Endometrium (tissue), 2 donors: ENCODE measurements around the gene PDLIM5.

ENCODE experiments used
- FAIRE-seq: peaks from 2 replicates; lab custom pipeline; 2012; peaks lifted over from hg19 to GRCh38; lab: Jason Lieb, UNC
- donor health status: control.
- donor health status: control.

The PDLIM5 gene

DNA sequence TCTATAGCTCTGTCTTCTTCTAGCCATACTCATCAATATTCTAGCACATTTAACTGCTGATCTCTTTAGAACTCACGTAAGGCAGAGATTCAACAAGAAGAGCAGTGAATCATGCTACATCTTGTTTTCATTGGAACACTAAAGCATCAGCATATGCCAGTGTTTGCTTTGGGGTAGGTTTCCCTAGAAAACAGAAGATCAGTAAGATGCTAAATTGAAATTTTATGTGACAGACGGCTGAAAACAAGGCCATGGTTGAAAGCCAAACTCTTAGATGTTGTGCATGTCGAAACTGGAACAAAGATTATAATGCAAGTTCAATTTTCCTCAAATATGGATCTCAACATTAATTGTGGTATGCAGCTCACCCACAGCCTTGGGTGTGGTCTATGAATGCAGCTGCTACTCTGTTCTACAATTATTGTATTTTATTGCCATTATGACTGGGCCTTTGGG, 107.6 kb downstream of the PDLIM5 start:
- no peak for FAIRE-seq

DNA sequence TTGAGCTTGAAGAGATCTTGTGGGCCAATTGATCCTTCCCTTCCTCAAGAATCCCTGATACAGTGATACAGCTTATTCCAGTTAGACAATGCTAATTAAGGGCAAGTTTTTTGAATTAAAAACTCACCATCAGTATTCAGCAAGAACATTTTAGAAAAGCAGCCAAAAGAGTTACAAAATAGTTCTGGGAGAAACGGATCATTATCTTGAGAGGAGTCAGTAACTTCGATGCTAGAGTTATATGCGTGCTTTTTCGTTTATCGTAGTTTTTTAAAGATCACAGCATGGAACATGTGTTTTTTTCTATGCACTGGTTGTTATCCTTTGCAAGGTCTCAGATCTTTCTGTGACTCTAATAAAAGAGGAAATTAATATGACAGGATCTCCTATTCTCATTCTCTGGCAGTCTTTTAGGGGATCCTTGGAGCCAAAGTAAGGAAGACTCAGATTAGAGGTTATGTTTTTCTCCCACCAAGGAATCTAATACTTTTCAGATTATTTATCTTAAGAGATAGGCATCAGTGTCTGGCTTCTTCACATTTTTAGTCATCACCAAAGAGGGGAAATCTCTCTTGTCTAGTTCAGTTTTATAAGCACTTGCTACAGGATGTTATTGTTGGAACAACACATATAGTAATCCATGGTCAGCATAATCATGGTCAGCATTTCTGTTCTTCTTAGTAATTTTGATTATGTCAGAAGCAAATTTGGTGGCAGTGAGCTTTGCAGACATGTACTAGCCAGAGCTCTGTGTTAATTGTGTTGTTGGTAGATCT, 109.7 kb downstream of the PDLIM5 start:
- no peak for FAIRE-seq

DNA sequence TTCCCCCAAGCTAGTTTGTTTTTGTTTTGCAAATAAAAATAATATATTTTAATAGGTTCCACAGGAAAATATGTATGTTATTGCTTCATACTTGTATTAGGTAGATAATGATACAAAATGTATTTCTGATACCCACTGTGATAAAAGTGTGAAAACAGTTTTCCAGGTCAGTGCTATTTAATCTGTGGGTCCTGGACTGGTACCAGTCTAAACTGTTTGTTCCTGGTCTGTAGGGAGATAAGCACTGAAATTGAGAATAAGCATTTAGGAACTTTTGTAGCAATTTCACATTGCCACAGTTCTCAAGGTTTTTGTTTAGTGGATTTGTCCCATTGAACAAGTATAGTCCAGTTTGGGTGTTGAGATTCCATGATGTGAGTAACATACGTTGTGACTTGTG, 110.5 kb downstream of the PDLIM5 start:
- no peak for FAIRE-seq

DNA sequence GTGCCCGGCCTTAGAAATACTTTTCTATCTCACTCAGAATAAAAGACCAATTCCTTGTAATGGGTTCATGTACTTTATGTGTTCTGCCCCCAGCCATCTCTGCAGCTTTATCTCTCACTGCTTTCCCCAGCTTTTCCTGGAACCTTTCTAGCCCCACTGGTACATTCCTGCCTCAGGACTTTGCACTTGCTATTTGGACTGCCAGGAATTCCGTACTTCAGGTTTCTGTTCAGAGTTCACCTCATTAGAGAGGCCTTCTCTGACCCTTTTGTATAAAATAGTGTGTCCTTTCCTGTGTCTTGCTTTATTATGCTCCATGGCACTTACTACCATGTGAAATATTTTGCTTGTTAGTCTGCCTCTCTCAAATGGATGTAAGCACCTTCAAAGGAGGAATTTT, 112.5 kb downstream of the PDLIM5 start:
- no peak for FAIRE-seq

DNA sequence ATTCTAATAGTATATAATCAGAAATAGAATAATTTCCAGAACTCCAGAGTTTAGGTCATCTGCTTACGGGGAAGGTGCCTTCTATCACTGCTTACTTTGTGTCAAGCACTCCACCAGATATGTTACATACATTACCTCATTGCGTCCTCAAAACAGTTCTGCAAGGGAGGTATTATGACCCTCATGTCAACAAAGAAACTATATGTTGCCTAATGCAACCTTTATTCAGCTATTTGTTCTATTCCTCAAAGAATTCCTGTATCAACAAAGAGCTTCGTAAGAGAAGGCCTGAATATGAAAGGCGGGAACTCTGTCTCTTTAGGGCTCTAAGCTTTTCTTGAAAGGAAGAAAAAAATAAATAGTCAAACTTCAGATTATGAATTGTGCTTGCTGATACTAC, 114.7 kb downstream of the PDLIM5 start:
- FAIRE-seq: no peak

DNA sequence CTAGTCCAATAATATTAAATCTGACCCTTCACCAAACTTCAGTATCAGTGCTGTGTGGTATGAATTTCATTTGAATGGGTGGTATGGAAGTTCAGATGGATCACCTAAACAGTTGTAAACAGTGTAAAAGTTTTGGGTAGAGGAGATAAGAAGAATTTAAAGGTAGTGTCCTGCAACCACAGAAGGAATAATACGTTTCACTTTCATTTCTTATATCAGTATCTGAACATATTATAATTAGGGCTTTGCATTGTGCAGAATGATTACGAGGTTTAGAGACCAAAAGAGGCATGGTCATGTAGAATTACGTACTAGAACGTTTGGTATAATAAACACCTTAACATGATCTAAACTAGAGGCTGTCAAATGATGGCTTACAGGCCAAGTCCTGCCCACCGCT, 116.1 kb downstream of the PDLIM5 start:
- FAIRE-seq: no peak

DNA sequence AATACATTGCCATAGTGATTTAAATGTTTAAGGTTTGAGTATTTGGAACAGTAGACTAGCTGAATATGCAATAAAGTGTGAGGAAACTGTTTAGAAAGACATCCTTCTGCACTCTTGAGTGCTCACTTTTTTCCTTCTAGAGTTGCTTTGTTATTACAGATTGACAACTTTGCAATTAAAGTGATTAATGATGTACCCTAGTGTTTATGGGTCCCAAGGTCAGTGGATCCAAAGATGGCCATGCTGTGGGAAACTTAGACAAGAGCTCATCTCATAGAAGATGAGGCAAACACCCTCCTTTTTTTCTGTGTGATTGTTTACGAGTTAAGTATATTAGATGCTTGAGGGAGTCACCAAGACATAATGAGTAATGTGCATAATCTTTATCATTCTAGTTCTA, 118.8 kb downstream of the PDLIM5 start:
- FAIRE-seq: no peak

DNA sequence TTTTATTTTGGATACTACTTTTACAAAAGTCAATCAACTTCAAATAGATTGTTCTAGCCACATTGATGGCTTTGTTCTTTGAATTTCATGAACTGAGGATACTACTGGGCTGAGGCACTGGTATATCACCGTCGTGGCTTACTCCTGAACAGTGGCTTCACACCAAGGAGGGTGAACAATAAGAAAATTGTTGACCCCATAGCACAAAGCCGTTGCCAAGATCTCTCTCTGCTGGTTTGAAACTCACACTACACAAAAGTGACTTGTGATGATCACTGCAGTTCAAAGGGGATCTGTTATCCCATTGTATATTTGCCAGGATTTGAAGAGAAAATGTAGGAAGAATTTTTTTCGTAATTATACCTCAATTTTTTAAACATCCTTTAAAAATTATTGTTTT, 119.6 kb downstream of the PDLIM5 start:
- FAIRE-seq: no peak

DNA sequence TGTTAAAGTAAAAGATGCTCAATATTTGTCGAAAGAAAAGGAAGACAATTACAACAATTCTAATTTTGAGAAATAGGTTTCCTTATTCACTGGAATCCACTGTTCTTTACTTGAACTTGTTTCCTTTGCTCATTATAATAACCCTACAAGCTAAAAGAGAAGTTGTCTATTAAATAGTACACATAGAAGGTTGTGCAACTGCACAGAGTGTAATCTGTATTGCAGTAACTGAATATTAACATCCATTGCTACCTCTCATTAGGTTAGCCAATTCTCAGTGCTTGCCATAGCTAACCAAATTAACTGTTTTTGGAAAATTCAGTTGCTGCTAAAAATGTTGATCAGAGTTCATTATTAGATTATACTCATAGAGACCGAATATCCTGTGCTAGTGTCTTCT, 120.0 kb downstream of the PDLIM5 start:
- no peak for FAIRE-seq

DNA sequence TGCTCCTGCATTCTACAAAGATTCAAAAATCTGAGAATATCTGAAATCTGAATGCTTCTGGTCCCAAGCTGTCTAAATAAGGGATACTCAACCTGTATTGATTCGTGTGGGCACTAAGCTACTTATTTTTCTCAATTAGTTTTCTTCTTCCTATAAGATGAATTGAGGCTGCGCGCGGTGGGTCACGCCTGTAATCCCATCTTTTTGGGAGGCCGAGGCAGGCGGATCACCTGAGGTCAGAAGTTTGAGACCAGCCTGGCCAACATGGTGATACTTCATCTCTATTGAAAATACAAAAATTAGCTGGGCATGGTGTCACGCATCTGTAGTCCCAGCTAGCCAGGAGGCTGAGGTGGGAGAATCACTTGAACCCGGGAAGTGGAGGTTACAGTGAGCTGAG, 122.3 kb downstream of the PDLIM5 start:
- no peak for FAIRE-seq

DNA sequence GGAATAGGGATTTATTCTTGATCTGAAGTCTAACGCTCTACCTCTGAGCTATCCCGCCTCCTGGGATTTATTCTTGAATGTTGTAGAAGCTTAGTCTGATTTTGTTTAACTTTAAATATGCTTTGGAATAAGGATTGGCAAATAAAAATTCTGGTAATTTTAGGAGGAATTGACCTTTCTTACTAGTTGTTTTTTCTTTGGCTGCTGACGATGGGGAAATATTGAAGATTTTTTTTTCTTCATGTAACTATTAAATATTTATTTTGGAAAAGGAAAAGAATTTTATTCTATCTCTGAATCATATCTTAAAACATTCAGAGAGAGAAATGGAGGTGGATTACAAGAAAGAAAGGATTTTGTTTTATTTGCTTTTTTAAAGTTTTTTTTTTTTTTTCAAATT, 122.9 kb downstream of the PDLIM5 start:
- FAIRE-seq: peak; percentile 35

DNA sequence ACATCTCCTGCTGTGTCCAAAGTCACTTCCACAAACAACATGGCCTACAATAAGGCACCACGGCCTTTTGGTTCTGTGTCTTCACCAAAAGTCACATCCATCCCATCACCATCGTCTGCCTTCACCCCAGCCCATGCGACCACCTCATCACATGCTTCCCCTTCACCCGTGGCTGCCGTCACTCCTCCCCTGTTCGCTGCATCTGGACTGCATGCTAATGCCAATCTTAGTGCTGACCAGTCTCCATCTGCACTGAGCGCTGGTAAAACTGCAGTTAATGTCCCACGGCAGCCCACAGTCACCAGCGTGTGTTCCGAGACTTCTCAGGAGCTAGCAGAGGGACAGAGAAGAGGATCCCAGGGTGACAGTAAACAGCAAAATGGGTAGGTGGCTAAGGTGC, 123.9 kb downstream of the PDLIM5 start:
- no peak for FAIRE-seq

DNA sequence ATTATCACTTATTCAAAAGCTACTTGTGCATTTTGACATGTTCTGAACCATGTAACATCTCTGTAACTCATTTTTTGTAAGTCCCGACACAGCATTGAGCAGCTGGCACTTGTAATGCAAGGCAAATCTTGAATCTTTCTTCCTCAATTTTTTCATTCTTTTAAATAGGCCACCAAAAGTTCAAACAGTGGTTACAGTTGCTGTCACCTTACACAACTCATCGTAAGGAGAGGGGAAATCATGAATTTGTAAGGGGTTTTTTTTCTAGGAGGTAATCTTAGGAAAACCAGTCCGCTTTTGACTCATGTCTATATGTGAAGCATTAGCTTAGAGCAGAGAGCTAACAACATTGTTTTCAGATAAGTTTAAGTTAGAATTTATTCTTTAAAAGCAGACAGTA, 124.5 kb downstream of the PDLIM5 start:
- no peak for FAIRE-seq

DNA sequence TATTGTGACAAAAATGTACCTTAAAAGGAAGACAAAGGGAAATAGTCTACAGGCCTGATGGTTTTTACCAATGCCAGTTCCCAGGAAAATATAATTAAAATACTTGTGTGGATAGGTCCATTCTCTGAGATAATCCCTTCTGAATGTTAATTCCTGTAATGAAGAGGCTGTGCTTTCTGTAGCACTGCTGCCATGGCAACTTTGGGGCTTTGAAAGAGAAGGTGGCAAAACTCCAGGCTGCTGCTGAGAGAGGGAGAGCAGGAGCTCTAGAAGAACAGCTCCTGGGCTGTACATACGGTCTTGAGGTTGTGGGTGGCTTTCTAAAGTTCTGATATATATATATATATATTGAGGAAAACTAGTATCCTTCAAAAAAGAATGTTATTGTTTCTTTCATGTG, 125.4 kb downstream of the PDLIM5 start:
- FAIRE-seq: no peak

DNA sequence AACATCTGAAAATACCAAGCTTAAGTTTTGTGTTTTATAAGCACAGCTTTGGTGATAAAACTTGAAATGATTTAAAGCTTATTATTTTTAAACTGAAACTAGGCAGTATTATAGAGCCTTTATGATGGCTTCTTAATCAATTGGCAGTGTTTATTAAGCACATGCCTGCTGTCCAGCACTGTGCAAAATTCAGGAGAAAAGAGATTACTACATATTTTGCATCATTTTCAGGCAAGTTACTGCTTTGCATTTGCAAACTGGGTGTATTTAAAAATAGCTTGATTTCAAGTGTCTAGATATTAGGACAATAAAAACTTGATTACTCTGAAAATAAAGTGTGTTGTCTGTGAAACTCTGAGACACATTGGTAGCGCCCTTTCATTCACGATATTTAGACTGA, 126.5 kb downstream of the PDLIM5 start:
- no peak for FAIRE-seq

DNA sequence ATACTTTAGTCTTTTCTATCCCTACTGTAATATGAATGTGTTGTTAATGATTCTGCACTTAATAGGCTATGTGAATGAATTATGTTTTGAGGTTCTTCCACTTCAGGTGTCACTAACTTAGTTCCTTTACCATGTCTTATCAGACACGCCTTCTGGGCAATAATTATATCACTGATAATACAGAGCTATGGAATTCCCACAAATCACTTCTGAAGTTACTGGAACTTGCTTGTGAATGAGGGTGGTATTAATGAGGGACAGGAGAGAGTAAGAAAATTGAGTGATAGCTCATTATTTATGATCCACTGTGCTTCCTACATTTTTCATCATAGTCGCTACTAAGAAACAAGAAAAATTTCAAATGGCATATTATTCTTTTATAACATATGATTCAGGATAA, 130.0 kb downstream of the PDLIM5 start:
- no peak for FAIRE-seq

DNA sequence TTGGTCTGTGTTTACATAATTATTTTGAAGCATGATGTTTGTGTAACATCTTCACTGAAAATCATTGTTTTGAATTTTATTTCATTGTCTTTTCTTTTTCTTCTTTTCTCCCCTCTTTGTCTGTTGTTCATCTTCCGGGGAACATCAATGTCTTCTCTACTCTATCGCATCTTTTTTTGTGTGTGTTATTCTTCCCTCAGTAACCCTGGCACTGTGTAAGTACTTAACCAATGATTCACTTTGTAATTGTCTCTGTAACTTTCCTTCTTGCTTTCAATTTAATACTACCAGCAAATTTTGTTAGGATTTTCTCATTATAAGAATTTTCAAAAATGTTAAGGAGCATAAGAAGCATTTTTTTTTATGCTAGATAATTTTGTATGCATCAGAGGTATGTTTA, 130.8 kb downstream of the PDLIM5 start:
- FAIRE-seq: no peak

DNA sequence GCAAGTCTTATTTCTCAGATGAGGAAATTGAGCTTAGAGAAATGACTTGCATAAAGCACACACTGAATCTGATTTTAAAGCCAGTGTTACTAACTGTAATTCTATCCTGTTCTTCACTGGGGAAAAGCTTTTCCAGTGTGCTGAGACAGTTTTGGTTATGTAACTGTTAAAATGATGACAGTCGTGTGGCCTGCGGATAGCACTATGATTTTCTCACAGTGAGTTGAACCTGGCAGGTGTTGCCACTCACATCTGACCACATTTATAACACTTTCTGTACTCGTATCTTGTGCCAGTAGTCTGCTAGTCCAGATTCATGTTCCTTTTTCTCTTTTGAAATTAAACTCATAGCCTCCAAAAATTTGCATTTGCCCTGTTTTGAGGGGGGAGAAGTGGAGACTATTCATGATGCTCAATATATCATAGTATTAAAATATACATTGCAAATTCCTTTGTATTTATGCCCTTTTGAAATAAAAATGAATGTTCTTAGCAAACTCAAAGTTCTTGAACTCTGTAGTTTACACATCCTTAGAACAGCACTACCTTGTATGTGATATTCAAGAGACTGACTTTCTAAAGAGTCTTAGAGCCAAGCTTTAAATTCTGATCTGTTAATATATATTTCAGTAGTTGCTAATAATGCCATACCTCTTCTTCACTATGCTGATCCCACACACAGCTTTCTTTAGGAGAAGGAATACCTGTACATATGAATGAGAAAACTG, 132.3 kb downstream of the PDLIM5 start:
- no peak for FAIRE-seq

DNA sequence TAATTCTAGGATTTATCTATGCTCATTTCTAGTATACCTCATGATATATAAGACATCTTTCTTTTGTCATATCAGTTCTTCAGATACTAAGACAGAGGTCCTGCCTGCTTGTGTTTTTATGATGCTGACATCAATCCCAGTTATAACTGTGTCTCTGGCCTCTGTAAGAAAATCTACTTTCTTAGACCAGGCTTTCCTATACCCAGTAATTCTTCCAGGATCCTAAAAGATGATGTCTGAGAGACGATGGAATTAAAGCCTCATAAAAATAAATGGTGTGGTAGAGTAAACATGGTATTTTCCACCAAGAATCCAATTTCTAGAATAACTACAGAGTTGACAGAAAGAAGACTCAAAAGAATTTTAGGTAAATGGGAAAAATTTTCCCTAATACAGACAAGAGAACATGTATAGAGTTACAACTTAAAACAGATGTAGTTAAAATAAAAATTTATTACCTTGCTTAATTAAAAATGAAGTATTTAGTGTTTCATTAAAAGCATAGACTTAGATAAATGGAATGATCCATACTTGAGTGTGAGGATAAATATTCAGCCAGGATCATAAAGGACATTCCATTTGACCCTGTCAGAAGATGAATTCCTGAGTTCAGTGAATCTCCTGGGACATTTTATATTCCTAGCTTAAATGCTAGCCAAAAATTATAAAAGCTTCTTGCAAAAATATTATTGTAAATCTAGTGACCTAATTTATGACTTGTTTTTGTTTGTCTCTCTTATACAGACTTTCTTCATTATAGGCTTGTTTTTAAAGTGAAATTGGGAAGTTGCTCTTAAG, 137.4 kb downstream of the PDLIM5 start:
- FAIRE-seq: peak; percentile 98

DNA sequence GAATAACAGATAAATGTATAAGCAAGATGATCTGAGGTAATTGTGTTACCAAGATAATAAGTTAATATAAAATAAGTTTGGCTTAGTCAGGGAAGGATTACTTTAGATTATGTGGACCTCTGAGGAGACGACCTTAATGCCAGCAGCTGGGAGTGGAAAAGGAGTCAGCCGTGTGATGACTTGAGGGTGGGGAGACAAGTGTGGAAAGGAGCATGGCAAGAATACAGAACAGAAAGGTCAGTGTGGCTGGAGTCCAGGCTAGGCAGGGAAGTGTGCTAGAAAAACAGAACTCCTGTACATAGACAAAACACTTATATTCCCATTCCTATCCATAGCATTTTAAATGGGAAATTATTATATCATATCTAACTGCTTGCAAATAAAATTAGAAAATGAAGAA, 138.8 kb downstream of the PDLIM5 start:
- no peak for FAIRE-seq

DNA sequence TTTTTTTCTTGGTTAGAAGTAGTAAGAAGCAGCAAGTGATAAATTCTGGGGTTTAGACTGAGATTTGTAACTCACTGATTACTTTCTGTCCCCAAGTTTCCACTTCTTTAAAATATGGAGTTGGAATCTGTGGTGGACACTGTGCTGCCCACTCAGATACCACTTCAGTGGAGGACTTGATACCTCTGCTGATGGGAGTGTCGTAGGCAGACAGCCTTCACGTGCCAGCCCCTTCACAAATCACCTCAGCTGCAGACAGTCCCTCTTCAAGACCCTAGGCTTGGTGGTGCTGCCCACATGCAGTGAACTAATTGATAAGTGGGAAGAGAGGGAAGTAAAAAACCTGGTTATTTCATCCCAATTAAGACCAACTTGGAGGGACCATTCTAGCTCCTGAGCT, 139.5 kb downstream of the PDLIM5 start:
- FAIRE-seq: no peak

DNA sequence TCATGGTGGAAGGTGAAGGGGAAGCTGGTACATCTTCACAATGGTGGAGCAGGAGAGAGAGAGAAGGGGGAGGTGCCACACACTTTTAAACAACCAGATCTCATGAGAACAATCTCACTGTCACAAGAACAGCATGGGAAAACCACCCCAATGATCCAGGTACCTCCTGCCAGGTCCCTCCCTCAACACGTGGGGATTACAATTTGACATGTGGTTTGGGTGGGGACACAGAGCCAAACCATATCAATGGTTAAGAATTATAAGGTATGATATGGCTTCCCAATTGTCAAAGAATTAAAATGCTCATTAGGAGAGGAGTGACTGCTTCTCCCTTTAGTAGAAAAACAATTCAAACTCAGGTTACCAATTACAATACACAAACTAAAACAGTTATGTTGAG, 143.3 kb downstream of the PDLIM5 start:
- FAIRE-seq: no peak

DNA sequence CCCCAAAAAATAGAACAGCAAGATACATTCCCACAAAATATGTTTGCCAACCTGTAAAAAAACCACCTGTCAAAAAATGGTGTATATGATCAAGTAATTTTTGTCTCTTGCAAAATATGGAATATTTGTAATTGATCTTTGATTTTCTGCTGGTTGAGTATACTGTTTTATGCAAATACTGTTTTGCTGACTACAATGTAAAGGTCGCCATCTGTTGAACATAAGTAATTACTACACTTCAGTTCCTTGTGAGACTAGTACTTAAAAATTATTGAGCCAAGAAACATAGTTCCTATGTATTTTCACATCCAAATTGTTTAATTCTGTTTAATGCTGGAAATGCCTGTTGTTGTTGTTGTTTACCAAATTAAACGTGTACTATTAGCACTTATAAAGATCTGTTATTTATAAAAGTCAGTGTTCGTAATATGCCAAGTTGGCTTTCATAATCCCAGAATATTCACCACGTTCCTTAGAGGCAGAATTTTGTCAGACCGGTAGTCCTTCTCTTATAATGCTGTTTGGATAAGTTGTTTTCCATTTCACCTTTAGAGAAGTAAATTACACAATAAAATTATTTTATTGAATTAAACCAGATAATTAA, 144.2 kb downstream of the PDLIM5 start:
- FAIRE-seq: peak; percentile 88
